HG03039 (cell line): ENCODE measurements around the gene HARS1.
A peak's percentile ranks its signal among the peaks of the same experiment; 100 is the strongest.
"Not testable (repeated sequence)": the region's sequence is repeated elsewhere in the genome, so short reads cannot be mapped to it uniquely, and the experiment has no call there.

Experiments used
- ATAC-seq: cut with Tn5 transposase; IDR thresholded peaks from one replicate; pipeline ENCODE4 v1.9.1; 2021; ENCODE audit warnings: mild to moderate bottlenecking, moderate library complexity; ENCODE audit not compliant: unreplicated experiment

The HARS1 gene

GRCh38 chr5:140678993-140679392 lies 12.2 kb downstream of the HARS1 start:
- no peak for ATAC-seq

GRCh38 chr5:140677947-140678346 lies 13.2 kb downstream of the HARS1 start:
- ATAC-seq: no peak

- no peak for ATAC-seq
Observed at GRCh38 chr5:140674629-140675028, 16.5 kb downstream of the HARS1 start.

- ATAC-seq: no peak
Observed at GRCh38 chr5:140674211-140674610, 17.0 kb downstream of the HARS1 start.

GRCh38 chr5:140673187-140673976 lies 17.8 kb downstream of the HARS1 start, which contains the start of gene DND1:
TSS of gene DND1 (minus strand) at chr5:140673576. CDS start at chr5:140673542, 34 bp downstream.
- no peak for ATAC-seq

GRCh38 chr5:140672455-140673186 lies 18.5 kb downstream of the HARS1 start:
- no peak for ATAC-seq

GRCh38 chr5:140671472-140672125 lies 19.6 kb downstream of the HARS1 start:
- no peak for ATAC-seq

- not testable (repeated sequence) for ATAC-seq
Observed at GRCh38 chr5:140671035-140671434, 20.1 kb downstream of the HARS1 start.

- peak; percentile 96 for ATAC-seq
Observed at GRCh38 chr5:140664359-140665119, 26.6 kb downstream of the HARS1 start, which contains the start of gene WDR55. TSS of gene WDR55 (plus strand) at chr5:140664904. CDS start at chr5:140664913, 9 bp downstream.

GRCh38 chr5:140664030-140664358 lies 27.2 kb downstream of the HARS1 start:
- ATAC-seq: no peak

- not testable (repeated sequence) for ATAC-seq
Observed at GRCh38 chr5:140660371-140660770, 30.8 kb downstream of the HARS1 start.

- ATAC-seq: no peak
Observed at GRCh38 chr5:140658870-140659269, 32.3 kb downstream of the HARS1 start.

GRCh38 chr5:140647042-140647419 lies 44.1 kb downstream of the HARS1 start:
- ATAC-seq: no peak

GRCh38 chr5:140642718-140643117 lies 48.5 kb downstream of the HARS1 start:
- no peak for ATAC-seq

GRCh38 chr5:140641716-140642115 lies 49.5 kb downstream of the HARS1 start:
- no peak for ATAC-seq

- ATAC-seq: peak; percentile 94
Observed at GRCh38 chr5:140639148-140639981, 51.8 kb downstream of the HARS1 start, which contains the start of gene TMCO6. TSS of gene TMCO6 (plus strand) at chr5:140639451. CDS start at chr5:140639528, 77 bp downstream.

- not testable (repeated sequence) for ATAC-seq
Observed at GRCh38 chr5:140638898-140639147, 52.3 kb downstream of the HARS1 start.

GRCh38 chr5:140637371-140638100 lies 53.6 kb downstream of the HARS1 start:
- no peak for ATAC-seq
